Measurements from ENCODE around the gene CTNNBL1.

Gene CTNNBL1

GRCh38 chr20:37882961-37883712, 189.3 kb downstream of the CTNNBL1 start:
- no peak for DNase-seq

GRCh38 chr20:37885042-37885441, 191.2 kb downstream of the CTNNBL1 start:
- DNase-seq: no peak

GRCh38 chr20:37885593-37886503, 192.0 kb downstream of the CTNNBL1 start:
- DNase-seq: no peak

- DNase-seq: no peak
Measured at GRCh38 chr20:37886851-37887297, 193.0 kb downstream of the CTNNBL1 start.

- DNase-seq: no peak
Measured at GRCh38 chr20:37888641-37889040, 194.8 kb downstream of the CTNNBL1 start.

GRCh38 chr20:37890108-37890507, 196.3 kb downstream of the CTNNBL1 start:
- DNase-seq: no peak

GRCh38 chr20:37890643-37891042, 196.8 kb downstream of the CTNNBL1 start:
- no peak for DNase-seq

GRCh38 chr20:37892001-37892400, 198.2 kb downstream of the CTNNBL1 start:
- DNase-seq: no peak

GRCh38 chr20:37893566-37894241, 199.9 kb downstream of the CTNNBL1 start:
- DNase-seq: no peak

GRCh38 chr20:37894454-37894853, 200.6 kb downstream of the CTNNBL1 start:
- DNase-seq: no peak

GRCh38 chr20:37895166-37895565, 201.3 kb downstream of the CTNNBL1 start:
- no peak for DNase-seq

GRCh38 chr20:37896932-37897548, 203.2 kb downstream of the CTNNBL1 start:
- DNase-seq: no peak

- no peak for DNase-seq
Measured at GRCh38 chr20:37898233-37899104, 204.6 kb downstream of the CTNNBL1 start.

- no peak for DNase-seq
Measured at GRCh38 chr20:37899105-37900045, 205.5 kb downstream of the CTNNBL1 start.

GRCh38 chr20:37901240-37901639, 207.4 kb downstream of the CTNNBL1 start:
- DNase-seq: no peak

- no peak for DNase-seq
Measured at GRCh38 chr20:37901654-37902503, 208.0 kb downstream of the CTNNBL1 start.

- DNase-seq: no peak
Measured at GRCh38 chr20:37902504-37903313, 208.9 kb downstream of the CTNNBL1 start, which contains the start of gene VSTM2L. Gene VSTM2L, plus strand, starts transcription at chr20:37903127. Its CDS starts 224 bp downstream, at chr20:37903351.

- no peak for DNase-seq
Measured at GRCh38 chr20:37903317-37904007, 209.6 kb downstream of the CTNNBL1 start.

Data from activated effector memory CD4-positive, alpha-beta T cell treated with Interleukin-2 at 50 U/mL for 16 hours (primary cell).